PC-9 (cell line): ENCODE results near the gene ELOVL1. TPM values are rescaled to one million over a fixed set of nuclear protein-coding genes. Genes with fewer than 3 reads are reported as not detected.

ENCODE experiments used
- BruUV-seq: library from RNA; stranded (reverse); fragments of 400-500 nt; replicated peaks from 2 replicates; lab custom pipeline; 2021; lab: Mats Ljungman, UMichigan
- CTCF ChIA-PET: fragments of 300-600 bp; sonication (Branson Sonifier 250); formaldehyde crosslinking; loops from one replicate; lab custom pipeline; 2022; ENCODE audit warnings: antibody characterized with exemption; lab: Charles Lee
- POLR2A ChIA-PET: fragments of 300-600 bp; sonication (Branson Sonifier 250); formaldehyde crosslinking; loops from one replicate; lab custom pipeline; 2022; ENCODE audit warnings: antibody characterized with exemption; ENCODE audit not compliant: unreplicated experiment; lab: Charles Lee
- DNase-seq, 2 experiments: peaks; one replicate each; pipeline versions ENCODE4 v3.0.0 to v3.0.0-alpha.2; 2015 to 2022; ENCODE audit warnings: mixed read lengths in 1 of 2
- H2AFZ ChIP-seq: fragments of 200-600 bp; sonication (generic); 2 replicates; pipeline ENCODE4 v1.8.1; 2017; ENCODE audit warnings: antibody characterized with exemption
- H3F3A ChIP-seq: fragments of 200-600 bp; sonication (generic); 2 replicates; pipeline ENCODE4 v1.8.1; 2017; ENCODE audit warnings: antibody characterized with exemption, mild to moderate bottlenecking, low read depth; ENCODE audit not compliant: insufficient read depth
- H3K27ac ChIP-seq: fragments of 200-600 bp; sonication (generic); 2 replicates; pipeline ENCODE4 v1.6.1; 2016; ENCODE audit warnings: mixed run types
- H3K27me3 ChIP-seq: fragments of 200-600 bp; sonication (generic); 2 replicates; pipeline ENCODE4 v1.6.1; 2016; ENCODE audit warnings: low read depth, mixed run types; ENCODE audit not compliant: insufficient read depth
- H3K36me3 ChIP-seq: fragments of 200-600 bp; sonication (generic); 2 replicates; pipeline ENCODE4 v1.6.1; 2016; ENCODE audit warnings: low read depth, mixed run types
- H3K4me1 ChIP-seq: fragments of 200-600 bp; sonication (generic); replicated peaks from 2 replicates; pipeline ENCODE4 v1.6.1; 2016; ENCODE audit warnings: mixed run types; ENCODE audit not compliant: insufficient read depth
- H3K4me2 ChIP-seq: fragments of 200-600 bp; sonication (generic); 2 replicates; pipeline ENCODE4 v1.6.1; 2017; ENCODE audit warnings: mixed run types
- H3K4me3 ChIP-seq: fragments of 200-600 bp; sonication (generic); 2 replicates; pipeline ENCODE4 v1.6.1; 2016; ENCODE audit warnings: mixed run types
- H3K79me2 ChIP-seq: fragments of 200-600 bp; sonication (generic); 2 replicates; pipeline ENCODE4 v1.6.1; 2017; ENCODE audit warnings: low read depth, mixed run types
- H3K9me2 ChIP-seq: fragments of 200-600 bp; sonication (generic); 2 replicates; pipeline ENCODE4 v1.8.1; 2017; ENCODE audit warnings: mild to moderate bottlenecking; ENCODE audit not compliant: insufficient read depth
- H3K9me3 ChIP-seq: fragments of 200-600 bp; sonication (generic); 2 replicates; pipeline ENCODE4 v1.8.1; 2016; ENCODE audit warnings: low read depth; ENCODE audit not compliant: insufficient read depth
- H4K20me1 ChIP-seq: fragments of 200-600 bp; sonication (generic); 2 replicates; pipeline ENCODE4 v1.8.1; 2017; ENCODE audit not compliant: insufficient read depth
- EZH2 ChIP-seq: fragments of 200-600 bp; sonication (generic); IDR thresholded peaks from 2 replicates; pipeline ENCODE4 v1.8.0; 2017; ENCODE audit warnings: antibody characterized with exemption, low read depth
- intact Hi-C: fragments of 100-400 bp; cut with micrococcal nuclease; formaldehyde crosslinking; loops from one replicate; pipeline ENCODE4 v1.10.0; 2022; ENCODE audit not compliant: unreplicated experiment
- total RNA-seq: library from RNA; stranded (reverse); gene quantifications from 2 replicates; pipeline ENCODE4 v1.2.3, GENCODE V29; 2021
- TF ChIP-seq, protein P1 (sequence below): fragments of 200-600 bp; sonication (generic); conservative IDR thresholded peaks from 2 replicates; pipeline ENCODE4 v1.6.1; 2017; ENCODE audit warnings: mixed run types, antibody characterized with exemption, mild to moderate bottlenecking, moderate library complexity

The ELOVL1 gene
- total RNA-seq, 1 experiment from 2014 or later: 131 TPM

DNA sequence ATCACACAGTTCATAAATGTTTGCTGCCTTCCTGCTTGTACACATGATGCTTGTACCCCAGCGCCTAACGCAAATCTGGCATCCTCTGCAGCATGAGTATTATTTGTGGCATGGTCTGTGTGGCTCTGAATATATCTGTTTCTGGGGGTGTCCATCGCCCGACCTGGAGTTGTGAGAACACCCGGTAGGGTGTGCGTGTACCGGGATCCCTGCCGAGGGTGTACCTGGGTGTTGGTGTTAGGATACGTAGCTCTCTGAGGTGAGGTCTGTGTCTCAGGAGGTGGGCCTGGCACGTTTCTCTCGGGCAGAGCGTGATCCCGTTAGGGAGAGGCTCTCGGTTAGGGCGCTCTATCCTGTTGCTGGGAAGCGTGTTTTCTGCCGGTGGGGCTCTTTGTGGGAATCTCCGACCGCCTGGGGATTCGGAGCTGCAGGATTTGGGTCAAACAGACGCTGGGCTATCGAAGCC lies 19.4 kb downstream of the ELOVL1 start:
- H3K4me1 ChIP-seq: peaks cover 55% of the 10 kb centered on the region
- no peaks in the 10 kb centered on the region for H3K9me2 ChIP-seq
- H3K4me3 ChIP-seq: peak overlapping the region; percentile 66
- no peaks in the 10 kb centered on the region for H4K20me1 ChIP-seq
- BruUV-seq: TSS peak; percentile 89
- CTCF ChIA-PET: interaction anchor here (0.6 to 1.0 kb wide), 2 partner anchors 21 to 110 kb away, joined by 3 to 7 read pairs; no protein-coding TSS in a partner anchor
- H3K36me3 ChIP-seq: no peaks in the 10 kb centered on the region
- H2AFZ ChIP-seq: peak overlapping the region; percentile 82
- peaks cover 57% of the 10 kb centered on the region for H3F3A ChIP-seq
- H3K27ac ChIP-seq: peak overlapping the region; percentile 94
- peak overlapping the region; percentile 95 for H3K4me2 ChIP-seq
- H3K79me2 ChIP-seq: no peaks in the 10 kb centered on the region
- intact Hi-C loops: loop anchor here (2.0 kb wide), 2 partner anchors 64 to 78 kb away; partner anchors contain the start of gene C1orf210
- no peak for TF ChIP-seq EZH2
- TF ChIP-seq, protein P1, sequence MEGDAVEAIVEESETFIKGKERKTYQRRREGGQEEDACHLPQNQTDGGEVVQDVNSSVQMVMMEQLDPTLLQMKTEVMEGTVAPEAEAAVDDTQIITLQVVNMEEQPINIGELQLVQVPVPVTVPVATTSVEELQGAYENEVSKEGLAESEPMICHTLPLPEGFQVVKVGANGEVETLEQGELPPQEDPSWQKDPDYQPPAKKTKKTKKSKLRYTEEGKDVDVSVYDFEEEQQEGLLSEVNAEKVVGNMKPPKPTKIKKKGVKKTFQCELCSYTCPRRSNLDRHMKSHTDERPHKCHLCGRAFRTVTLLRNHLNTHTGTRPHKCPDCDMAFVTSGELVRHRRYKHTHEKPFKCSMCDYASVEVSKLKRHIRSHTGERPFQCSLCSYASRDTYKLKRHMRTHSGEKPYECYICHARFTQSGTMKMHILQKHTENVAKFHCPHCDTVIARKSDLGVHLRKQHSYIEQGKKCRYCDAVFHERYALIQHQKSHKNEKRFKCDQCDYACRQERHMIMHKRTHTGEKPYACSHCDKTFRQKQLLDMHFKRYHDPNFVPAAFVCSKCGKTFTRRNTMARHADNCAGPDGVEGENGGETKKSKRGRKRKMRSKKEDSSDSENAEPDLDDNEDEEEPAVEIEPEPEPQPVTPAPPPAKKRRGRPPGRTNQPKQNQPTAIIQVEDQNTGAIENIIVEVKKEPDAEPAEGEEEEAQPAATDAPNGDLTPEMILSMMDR: no peak
- H3K27me3 ChIP-seq: no peaks in the 10 kb centered on the region
- no peak for DNase-seq
- no peaks in the 10 kb centered on the region for H3K9me3 ChIP-seq
- POLR2A ChIA-PET: interaction anchor here (0.5 to 1.0 kb wide), 10 partner anchors 10 to 1834 kb away, joined by 3 to 13 read pairs (median 4); partner anchors contain the start of gene CDC20

DNA sequence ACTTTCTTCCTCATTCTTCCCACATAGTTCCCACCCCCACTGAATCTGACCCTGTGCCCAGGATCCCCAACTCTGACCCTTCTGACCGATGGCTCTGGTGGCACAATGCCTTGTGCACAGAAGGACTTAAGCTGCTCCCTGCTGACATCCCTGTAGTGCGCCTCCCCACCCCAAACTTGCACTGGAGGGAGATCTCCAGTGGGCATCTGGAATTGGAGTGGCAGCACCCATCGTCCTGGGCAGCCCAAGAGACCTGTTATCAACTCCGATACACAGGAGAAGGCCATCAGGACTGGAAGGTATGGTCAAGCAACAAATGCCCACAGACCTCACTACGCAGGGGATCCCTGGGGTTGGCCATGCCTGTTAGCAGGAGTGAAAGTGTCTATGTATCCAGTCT lies 21.2 kb downstream of the ELOVL1 start:
- CTCF ChIA-PET: no interaction called here
- no peaks in the 10 kb centered on the region for H3K9me3 ChIP-seq
- intact Hi-C loops: no loop called here
- H2AFZ ChIP-seq: no peak overlapping the region
- peaks cover 66% of the 10 kb centered on the region for H3F3A ChIP-seq
- no peak for DNase-seq
- H3K4me2 ChIP-seq: no peak overlapping the region
- H3K79me2 ChIP-seq: no peaks in the 10 kb centered on the region
- TF ChIP-seq EZH2: no peak
- TF ChIP-seq, protein P1: no peak
- no TSS peak for BruUV-seq
- no peaks in the 10 kb centered on the region for H4K20me1 ChIP-seq
- no peaks in the 10 kb centered on the region for H3K9me2 ChIP-seq
- no peaks in the 10 kb centered on the region for H3K27me3 ChIP-seq
- peaks cover 65% of the 10 kb centered on the region for H3K4me1 ChIP-seq
- POLR2A ChIA-PET: interaction anchor here (0.6 kb wide), 1 partner anchor 78 kb away, joined by 5 read pairs; no protein-coding TSS in a partner anchor
- no peaks in the 10 kb centered on the region for H3K36me3 ChIP-seq
- no peak overlapping the region for H3K27ac ChIP-seq
- no peak overlapping the region for H3K4me3 ChIP-seq

DNA sequence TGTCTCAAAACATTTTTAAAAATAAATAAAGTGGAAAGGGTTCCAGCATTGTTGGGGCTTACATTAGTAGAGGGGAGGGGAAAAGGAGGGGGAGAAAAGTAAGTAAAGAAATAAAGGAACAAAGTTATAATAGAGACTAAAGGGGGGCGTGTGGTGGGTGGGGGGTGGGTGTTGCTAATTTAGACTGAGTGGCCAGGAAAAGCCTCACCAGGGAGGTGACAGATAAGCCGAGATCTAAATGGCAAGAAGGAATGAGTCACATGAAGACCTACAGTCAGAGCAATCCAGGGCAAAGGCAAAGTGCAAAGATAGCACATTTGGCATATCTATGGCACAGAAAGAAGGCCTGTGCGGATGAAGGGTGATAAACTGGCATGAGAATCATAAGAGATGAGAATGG lies 22.7 kb downstream of the ELOVL1 start:
- intact Hi-C loops: no loop called here

More for the DNA sequence above, 22.7 kb downstream of the ELOVL1 start:
- no TSS peak for BruUV-seq
- TF ChIP-seq EZH2: no peak
- TF ChIP-seq, protein P1: no peak
- H2AFZ ChIP-seq: no peak overlapping the region
- H3K9me3 ChIP-seq: no peaks in the 10 kb centered on the region
- POLR2A ChIA-PET: no interaction called here
- H3K36me3 ChIP-seq: no peaks in the 10 kb centered on the region
- H3K27ac ChIP-seq: peak overlapping the region; percentile 62
- DNase-seq: peak in 1 of 2 experiments; percentile 70
- H3K4me2 ChIP-seq: peak overlapping the region; percentile 56
- no peaks in the 10 kb centered on the region for H4K20me1 ChIP-seq
- peaks cover 62% of the 10 kb centered on the region for H3K4me1 ChIP-seq
- peaks cover 58% of the 10 kb centered on the region for H3F3A ChIP-seq
- no peaks in the 10 kb centered on the region for H3K27me3 ChIP-seq
- H3K4me3 ChIP-seq: no peak overlapping the region
- no peaks in the 10 kb centered on the region for H3K79me2 ChIP-seq
- CTCF ChIA-PET: no interaction called here
- no peaks in the 10 kb centered on the region for H3K9me2 ChIP-seq
